HAP-1 (cell line): ENCODE measurements around the gene TAF1A.

Experiments used
- DNase-seq, 2 experiments: peaks; one replicate each; pipeline ENCODE4 v3.0.0-alpha.2; 2016 to 2020; ENCODE audit warnings: low spot score in 2 of 2
- H3K27me3 ChIP-seq: fragments of 250-450 bp; sonication (Bioruptor Pico); 2 replicates; pipeline ENCODE4 v1.5.1; 2020; ENCODE audit warnings: low read depth, mild to moderate bottlenecking, moderate library complexity
- H3K36me3 ChIP-seq: fragments of 250-450 bp; sonication (Bioruptor Pico); replicated peaks from 2 replicates; pipeline ENCODE4 v1.5.1; 2020; ENCODE audit warnings: mild to moderate bottlenecking
- H3K4me1 ChIP-seq: fragments of 250-450 bp; sonication (Bioruptor Pico); 2 replicates; pipeline ENCODE4 v1.5.1; 2020; ENCODE audit warnings: mild to moderate bottlenecking
- H3K4me3 ChIP-seq: fragments of 250-450 bp; sonication (Bioruptor Pico); 2 replicates; pipeline ENCODE4 v1.5.1; 2020; ENCODE audit warnings: mild to moderate bottlenecking, moderate library complexity
- H3K9me3 ChIP-seq: fragments of 250-450 bp; sonication (Bioruptor Pico); 2 replicates; pipeline ENCODE4 v1.5.1; 2020; ENCODE audit warnings: mild to moderate bottlenecking, moderate library complexity
- in situ Hi-C: fragments of 300-500 bp; cut with MboI; formaldehyde crosslinking; loops from 3 replicates; pipeline ENCODE4 v1.14.3; 2020; ENCODE audit warnings: low sequenced_read_pairs, inconsistent platforms, mixed read lengths

Gene TAF1A

DNA sequence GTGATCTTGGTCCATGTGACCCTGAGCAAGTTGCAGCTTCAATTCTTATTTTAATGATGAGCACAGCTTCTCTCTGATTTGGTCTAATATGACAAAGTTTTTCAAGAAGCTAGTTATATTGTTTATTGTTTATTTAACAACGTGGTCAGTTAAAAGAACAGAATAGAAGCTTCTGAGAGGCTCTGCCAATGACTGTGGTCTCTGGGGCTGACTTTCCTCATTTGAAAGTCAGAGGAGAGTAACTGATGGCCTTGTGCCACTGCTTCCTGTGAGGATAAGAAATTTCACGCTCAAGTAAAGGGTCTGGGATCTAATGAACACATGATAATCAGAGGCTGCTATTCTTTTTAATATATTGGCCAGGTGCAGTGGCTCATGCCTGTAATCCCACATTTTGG is 49.1 kb downstream of the TAF1A start:
- H3K4me1 ChIP-seq: no peaks in the 10 kb centered on the region
- no peaks in the 10 kb centered on the region for H3K36me3 ChIP-seq
- H3K9me3 ChIP-seq: no peaks in the 10 kb centered on the region
- H3K27me3 ChIP-seq: no peaks in the 10 kb centered on the region
- in situ Hi-C loops: no loop called here
- DNase-seq: no peak
- no peak overlapping the region for H3K4me3 ChIP-seq

DNA sequence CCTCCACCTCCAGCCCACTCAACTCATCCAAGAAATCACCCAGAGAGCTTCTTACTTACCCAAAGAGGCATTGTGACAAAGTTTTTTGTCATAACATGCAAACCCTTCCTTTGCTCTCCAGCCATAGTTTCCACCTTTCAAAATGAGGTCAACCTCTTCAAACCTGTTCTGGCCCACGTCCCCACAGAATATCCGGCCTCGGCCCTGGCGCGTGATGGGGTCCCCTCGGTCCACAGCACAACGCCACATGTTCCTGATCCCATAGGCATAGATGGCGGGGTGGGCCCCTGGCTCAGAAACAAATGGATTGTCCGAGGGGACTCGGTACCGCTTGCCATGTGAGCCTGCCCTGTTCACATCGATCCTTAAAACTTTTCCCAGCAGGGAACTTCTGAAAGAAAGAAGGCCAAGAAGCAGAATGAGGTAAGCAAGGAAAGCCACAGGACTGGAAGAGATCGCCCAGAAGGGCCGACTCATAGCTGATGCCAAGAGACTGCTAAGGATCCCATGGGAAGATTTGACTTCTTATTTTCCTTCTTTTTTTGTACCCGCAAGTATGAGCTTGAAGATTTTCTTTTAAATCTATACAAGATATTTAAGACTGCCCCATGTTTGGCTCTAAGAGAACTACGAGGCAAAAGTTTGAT is 49.7 kb downstream of the TAF1A start:
- in situ Hi-C loops: no loop called here
- no peak overlapping the region for H3K4me3 ChIP-seq
- no peak for DNase-seq
- no peaks in the 10 kb centered on the region for H3K9me3 ChIP-seq
- no peaks in the 10 kb centered on the region for H3K27me3 ChIP-seq
- H3K36me3 ChIP-seq: no peaks in the 10 kb centered on the region
- H3K4me1 ChIP-seq: no peaks in the 10 kb centered on the region

DNA sequence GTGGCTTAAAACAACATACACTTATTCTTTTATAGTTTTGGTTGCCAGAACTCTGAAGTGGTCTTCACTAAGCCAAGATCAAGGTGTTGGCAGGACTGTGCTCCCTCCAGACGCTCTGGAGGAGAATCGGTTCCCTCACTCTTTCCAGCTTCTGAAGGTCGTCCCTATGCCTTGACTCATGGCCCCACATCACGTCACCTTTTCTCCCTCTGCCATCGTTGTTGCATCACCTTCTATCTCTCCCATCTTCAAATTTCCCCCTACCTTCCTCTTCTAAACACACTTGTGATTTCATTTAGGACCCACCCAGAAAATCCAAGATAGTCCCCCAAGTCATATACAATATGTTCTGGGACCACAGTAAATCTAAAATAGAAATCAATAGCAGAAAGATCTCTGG is 54.3 kb downstream of the TAF1A start:
- H3K9me3 ChIP-seq: no peaks in the 10 kb centered on the region
- H3K4me3 ChIP-seq: no peak overlapping the region
- in situ Hi-C loops: no loop called here
- no peak for DNase-seq
- H3K36me3 ChIP-seq: no peaks in the 10 kb centered on the region
- H3K27me3 ChIP-seq: no peaks in the 10 kb centered on the region
- no peaks in the 10 kb centered on the region for H3K4me1 ChIP-seq

DNA sequence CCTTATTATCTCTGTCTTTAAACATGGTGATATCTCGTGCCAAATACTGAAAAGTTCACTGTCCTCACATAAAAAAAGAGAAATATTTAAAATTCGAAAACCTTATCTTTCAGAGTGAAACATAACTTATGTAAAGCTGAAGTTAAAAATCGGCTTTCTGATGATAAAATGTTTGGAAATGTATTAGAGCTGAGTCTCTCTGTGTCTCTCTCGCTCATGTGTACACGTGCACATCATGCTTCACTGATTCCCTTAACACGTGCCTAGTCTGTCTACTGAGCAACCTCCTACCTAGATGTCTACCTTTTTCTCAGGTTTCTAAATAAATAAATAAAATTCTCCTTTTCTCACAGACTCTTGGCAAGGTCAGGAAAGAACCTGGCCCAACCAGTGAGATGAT is 58.9 kb downstream of the TAF1A start:
- Histone ChIP-seq H3K4me1 (no peaks in the 10 kb centered on the region), H3K9me3 (no peaks in the 10 kb centered on the region), H3K36me3 (no peaks in the 10 kb centered on the region), H3K4me3 (no peak overlapping the region), H3K27me3 (no peaks in the 10 kb centered on the region)
- no peak for DNase-seq
- in situ Hi-C loops: no loop called here

DNA sequence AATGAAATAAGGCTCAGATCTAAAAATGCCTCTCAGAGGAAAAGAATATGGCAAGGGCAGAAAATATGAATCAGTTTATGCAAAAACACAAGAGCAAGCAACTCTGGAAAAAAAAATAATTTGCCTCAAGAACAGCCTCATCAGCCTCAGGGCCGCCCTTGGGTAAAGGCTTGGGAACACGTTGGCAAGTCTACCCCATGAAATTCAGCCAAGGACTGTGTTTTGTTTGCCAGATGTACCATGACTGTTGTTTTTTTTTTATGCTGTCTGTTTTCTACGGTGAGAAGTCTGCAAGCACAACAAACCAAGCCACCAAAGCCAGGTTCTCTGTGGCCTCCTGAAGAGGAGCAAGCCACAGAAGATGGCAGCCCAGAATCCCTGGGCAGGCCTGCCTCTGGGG is 59.8 kb downstream of the TAF1A start:
- DNase-seq: no peak
- Histone ChIP-seq H3K27me3 (no peaks in the 10 kb centered on the region), H3K4me3 (no peak overlapping the region), H3K4me1 (no peaks in the 10 kb centered on the region), H3K36me3 (no peaks in the 10 kb centered on the region), H3K9me3 (no peaks in the 10 kb centered on the region)
- in situ Hi-C loops: no loop called here

DNA sequence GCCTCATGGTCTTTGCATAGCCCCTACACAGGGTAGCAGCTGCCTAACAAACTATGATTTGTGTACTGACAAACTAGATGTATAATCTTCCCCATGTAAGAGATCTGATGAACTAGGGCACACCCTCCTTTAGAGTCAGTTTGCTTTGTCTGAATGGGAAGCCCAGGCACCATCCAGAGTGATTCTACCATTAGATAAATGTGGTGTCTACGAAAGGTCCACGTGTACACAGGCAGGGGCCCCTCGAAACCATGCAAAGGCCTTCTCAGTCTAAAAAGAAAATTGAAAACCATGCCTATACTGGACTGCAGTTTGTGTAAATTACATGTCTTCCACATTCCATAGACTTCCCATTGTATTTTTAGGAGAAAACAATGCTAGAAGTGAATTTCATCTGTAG is 60.6 kb downstream of the TAF1A start:
- no peaks in the 10 kb centered on the region for H3K9me3 ChIP-seq
- DNase-seq: no peak
- in situ Hi-C loops: no loop called here
- no peaks in the 10 kb centered on the region for H3K4me1 ChIP-seq
- H3K36me3 ChIP-seq: no peaks in the 10 kb centered on the region
- H3K27me3 ChIP-seq: no peaks in the 10 kb centered on the region
- no peak overlapping the region for H3K4me3 ChIP-seq

DNA sequence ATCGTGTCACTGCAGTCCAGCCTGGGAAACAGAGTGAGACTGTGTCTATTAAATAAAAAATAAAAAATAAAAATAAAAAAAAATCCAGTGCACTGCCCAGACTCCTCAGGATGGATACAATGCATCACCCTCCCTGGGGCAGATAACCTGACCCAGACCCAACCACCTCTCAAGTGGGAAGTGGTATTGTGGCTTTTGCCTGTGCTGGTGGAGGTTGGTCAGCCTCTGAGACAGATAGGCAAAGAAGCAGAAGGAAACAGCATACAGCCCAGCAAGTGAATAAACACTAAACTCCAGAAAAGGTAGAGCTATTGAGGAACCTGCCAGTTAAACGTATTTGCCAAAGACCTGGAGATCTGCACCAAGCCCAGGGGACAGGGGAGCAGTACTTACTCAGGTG is 63.8 kb downstream of the TAF1A start:
- in situ Hi-C loops: no loop called here
- Histone ChIP-seq H3K4me1 (no peaks in the 10 kb centered on the region), H3K4me3 (no peak overlapping the region), H3K27me3 (no peaks in the 10 kb centered on the region), H3K9me3 (no peaks in the 10 kb centered on the region), H3K36me3 (no peaks in the 10 kb centered on the region)
- no peak for DNase-seq

DNA sequence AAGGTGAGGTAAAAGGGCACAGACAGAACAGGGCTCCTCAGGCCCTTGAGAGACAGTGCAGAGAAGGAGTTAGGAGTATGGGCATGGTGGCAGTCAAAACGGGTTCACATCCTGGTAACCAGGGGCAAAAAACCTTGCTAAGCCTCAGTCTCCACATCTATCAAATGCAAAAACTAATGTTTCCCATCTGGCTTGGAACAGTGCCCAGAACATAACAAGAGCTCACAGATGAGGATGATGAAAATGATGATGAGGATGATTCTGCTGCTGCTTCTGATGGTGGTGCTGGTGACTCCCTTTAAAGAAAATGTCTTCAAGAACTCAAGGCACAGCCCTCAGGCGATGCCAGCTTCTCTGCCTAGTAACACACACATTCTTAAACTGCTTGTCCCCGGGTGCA is 65.9 kb downstream of the TAF1A start:
- Histone ChIP-seq H3K9me3 (no peaks in the 10 kb centered on the region), H3K4me1 (no peaks in the 10 kb centered on the region), H3K27me3 (no peaks in the 10 kb centered on the region), H3K36me3 (no peaks in the 10 kb centered on the region), H3K4me3 (no peak overlapping the region)
- in situ Hi-C loops: no loop called here
- no peak for DNase-seq

DNA sequence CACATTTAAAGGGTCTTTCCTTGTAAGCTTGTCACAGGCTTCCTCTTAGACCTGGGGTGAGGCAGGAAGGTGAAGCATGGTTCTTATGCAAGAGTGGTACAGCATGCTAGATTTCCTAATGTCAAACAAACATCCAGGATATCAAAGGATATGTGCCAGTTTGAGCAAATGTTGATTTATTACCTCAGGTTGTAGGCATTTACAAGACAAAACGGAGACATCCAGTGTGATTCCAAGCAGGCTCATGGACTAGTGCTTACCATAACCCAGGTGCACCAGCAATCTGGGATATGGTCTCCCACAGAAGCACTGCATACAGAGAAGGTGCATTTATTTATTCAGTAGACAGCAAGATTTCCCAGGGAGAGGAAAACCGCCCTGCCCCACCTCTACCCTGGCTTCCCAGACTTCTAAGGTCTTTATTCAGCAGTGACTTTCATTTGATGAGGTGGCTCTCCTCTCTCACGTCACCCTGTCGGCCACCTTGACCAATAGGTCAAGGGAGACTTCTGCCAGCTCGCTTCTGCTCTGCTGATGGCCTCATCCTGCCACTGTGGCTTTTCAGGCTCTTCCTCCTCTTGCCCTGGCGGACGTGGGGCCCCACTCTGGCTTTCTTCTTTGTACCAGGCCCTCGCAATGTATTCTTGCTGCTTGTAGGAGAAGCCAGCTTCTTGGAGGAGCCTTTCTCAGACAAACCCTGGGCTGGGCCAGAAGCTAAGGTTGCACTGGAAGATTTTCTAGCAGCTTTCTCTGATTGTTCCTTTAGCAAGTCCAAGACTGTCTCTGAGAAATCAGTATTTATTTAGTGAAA is 67.4 kb downstream of the TAF1A start:
- no peak for DNase-seq
- in situ Hi-C loops: no loop called here
- no peaks in the 10 kb centered on the region for H3K36me3 ChIP-seq

DNA sequence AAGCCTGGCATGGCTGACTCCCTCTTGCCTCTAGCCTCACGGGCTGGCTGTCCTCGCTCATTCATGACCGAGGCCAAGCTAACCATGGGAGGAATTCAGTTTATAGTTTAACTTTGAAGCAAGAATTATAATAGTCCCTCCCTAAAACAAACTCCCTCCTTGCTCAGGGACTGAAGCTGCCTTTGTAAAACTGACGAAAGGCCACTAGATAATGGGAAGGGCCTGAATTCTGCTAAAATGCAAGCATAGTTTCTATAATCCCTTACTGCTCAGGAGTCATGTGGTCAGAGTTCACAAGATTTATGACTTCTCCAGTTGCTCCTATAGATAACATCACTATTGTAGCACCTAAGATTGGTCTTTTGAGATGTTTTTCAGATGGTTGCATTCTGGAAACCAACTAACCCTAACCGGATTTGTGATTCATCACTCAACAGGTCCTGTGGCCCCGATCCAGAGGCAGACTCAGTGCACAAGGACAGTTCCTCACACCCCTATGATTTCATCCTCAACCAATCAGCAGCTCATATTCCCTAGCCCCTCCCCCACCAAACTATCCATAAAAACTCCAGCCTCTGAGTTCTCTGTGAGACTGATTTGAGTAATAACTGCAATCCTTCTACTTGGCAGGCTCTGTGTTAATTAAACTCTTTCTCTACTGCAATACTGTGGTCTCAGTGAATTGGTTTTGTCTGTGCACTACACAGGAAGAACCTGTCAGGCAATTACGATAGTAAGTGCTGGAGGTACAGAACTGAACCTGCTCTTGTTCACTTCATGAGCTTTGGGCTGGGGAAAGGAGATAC is 68.2 kb downstream of the TAF1A start:
- no peak overlapping the region for H3K4me3 ChIP-seq
- H3K36me3 ChIP-seq: no peaks in the 10 kb centered on the region
- H3K27me3 ChIP-seq: no peaks in the 10 kb centered on the region
- peak; percentile 5 to 30 for DNase-seq
- in situ Hi-C loops: no loop called here
- no peaks in the 10 kb centered on the region for H3K4me1 ChIP-seq
- H3K9me3 ChIP-seq: no peaks in the 10 kb centered on the region

More for the DNA sequence above, 67.4 kb downstream of the TAF1A start:
- no peaks in the 10 kb centered on the region for H3K4me1 ChIP-seq
- H3K27me3 ChIP-seq: no peaks in the 10 kb centered on the region
- H3K9me3 ChIP-seq: no peaks in the 10 kb centered on the region
- no peak overlapping the region for H3K4me3 ChIP-seq
